HFFc6 (cell line): ENCODE data around the gene PRMT2. TPM values are rescaled to one million over a fixed set of nuclear protein-coding genes. Genes with fewer than 3 reads are reported as not detected.

ENCODE experiments used
- DNase-seq: peaks from one replicate; pipeline ENCODE4 v3.0.0-alpha.2; 2018
- H3K27ac Mint-ChIP-seq: 2 replicates; pipeline ENCODE4 v1.8.0; 2020; ENCODE audit warnings: mild to moderate bottlenecking, mixed read lengths
- H3K27me3 Mint-ChIP-seq: 2 replicates; pipeline ENCODE4 v1.8.0; 2021; ENCODE audit warnings: mild to moderate bottlenecking, moderate library complexity, mixed read lengths; ENCODE audit not compliant: insufficient read depth
- H3K36me3 Mint-ChIP-seq: 2 replicates; pipeline ENCODE4 v1.8.0; 2021; ENCODE audit warnings: low read depth, mixed read lengths
- H3K4me1 Mint-ChIP-seq: 2 replicates; pipeline ENCODE4 v1.8.0; 2020; ENCODE audit warnings: low read depth, mixed read lengths
- H3K4me3 Mint-ChIP-seq: 2 replicates; pipeline ENCODE4 v1.8.0; 2020; ENCODE audit warnings: mild to moderate bottlenecking, moderate library complexity, mixed read lengths
- H3K9me3 Mint-ChIP-seq: 2 replicates; pipeline ENCODE4 v1.8.0; 2020; ENCODE audit warnings: mild to moderate bottlenecking, mixed read lengths
- total RNA-seq, 6 experiments: library from RNA; stranded (reverse); fragmentation: NEBNext Ultra II Directional; extraction: Animal tissue kit (Norgen Biotek cat#: 25700); gene quantifications; 2 replicates in 1 of 6; 3 replicates in 5 of 6; pipeline ENCODE4 v1.2.3, GENCODE V29; 2021
- TF ChIP-seq, protein P1 (sequence below): fragments of 200-600 bp; sonication (generic); IDR thresholded peaks from 2 replicates; pipeline ENCODE4 v1.5.0; 2021; ENCODE audit warnings: antibody characterized with exemption, mild to moderate bottlenecking

The PRMT2 gene
- total RNA-seq, 6 experiments from 2014 or later = 98.9 to 111 (median 105) TPM

DNA sequence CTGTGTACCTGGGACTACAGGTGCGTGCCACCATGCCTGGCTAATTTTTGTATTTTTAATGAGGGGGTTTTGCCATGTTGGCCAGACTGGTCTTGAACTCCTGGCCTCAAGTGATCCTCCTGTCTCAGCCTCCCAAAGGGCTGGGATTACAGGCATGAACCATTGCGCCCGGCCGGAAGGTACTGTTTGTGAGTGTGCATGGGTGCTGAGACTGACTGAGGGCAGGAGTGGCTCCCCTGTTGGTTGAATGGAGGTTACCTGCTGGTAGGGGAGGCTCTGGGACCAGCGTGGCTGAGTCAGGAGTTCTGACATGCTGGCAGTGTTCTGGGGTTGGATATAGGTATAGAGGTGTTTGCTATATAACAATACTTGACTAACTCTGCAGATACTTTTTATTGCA is 10.4 kb downstream of the PRMT2 start:
- peaks cover 45% of the 10 kb centered on the region for H3K36me3 Mint-ChIP-seq
- H3K27me3 Mint-ChIP-seq = no peaks in the 10 kb centered on the region
- no peak overlapping the region for H3K27ac Mint-ChIP-seq
- TF ChIP-seq, protein P1, sequence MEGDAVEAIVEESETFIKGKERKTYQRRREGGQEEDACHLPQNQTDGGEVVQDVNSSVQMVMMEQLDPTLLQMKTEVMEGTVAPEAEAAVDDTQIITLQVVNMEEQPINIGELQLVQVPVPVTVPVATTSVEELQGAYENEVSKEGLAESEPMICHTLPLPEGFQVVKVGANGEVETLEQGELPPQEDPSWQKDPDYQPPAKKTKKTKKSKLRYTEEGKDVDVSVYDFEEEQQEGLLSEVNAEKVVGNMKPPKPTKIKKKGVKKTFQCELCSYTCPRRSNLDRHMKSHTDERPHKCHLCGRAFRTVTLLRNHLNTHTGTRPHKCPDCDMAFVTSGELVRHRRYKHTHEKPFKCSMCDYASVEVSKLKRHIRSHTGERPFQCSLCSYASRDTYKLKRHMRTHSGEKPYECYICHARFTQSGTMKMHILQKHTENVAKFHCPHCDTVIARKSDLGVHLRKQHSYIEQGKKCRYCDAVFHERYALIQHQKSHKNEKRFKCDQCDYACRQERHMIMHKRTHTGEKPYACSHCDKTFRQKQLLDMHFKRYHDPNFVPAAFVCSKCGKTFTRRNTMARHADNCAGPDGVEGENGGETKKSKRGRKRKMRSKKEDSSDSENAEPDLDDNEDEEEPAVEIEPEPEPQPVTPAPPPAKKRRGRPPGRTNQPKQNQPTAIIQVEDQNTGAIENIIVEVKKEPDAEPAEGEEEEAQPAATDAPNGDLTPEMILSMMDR = no peak
- H3K4me1 Mint-ChIP-seq = peaks cover 12% of the 10 kb centered on the region
- H3K4me3 Mint-ChIP-seq = no peak overlapping the region
- DNase-seq = no peak
- no peaks in the 10 kb centered on the region for H3K9me3 Mint-ChIP-seq

DNA sequence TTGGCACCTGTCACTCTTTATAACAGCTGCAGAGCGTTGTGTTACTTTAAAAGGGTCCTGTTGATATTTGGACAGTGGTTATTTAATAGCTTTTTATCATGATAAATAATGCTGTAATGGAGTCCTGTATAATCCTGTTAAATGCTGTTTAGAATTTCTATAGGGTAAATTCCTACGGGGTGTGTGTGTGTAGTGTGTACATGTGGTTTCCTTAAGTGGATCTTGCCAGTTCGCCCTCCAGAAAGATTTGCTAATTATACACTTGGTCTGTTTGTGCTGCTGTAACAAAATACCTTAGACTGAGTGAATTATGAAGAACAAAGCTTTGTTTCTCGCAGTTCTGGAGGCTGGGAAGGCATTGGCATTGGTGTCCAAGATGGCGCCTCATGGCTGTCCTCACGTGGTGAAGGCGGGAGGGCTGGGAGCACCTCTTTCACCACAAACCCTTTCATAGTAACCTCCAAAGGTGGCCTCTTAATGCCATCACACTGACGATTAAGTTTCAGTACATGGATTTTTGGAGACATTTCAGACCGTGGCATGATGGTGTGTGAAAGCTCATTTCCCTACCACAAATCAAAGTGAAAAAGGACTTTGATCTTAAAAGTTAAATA is 11.2 kb downstream of the PRMT2 start:
- Mint-ChIP-seq H3K4me3 (no peak overlapping the region), H3K9me3 (no peaks in the 10 kb centered on the region), H3K27me3 (no peaks in the 10 kb centered on the region; the same call in 1 of the 2 replicates), H3K27ac (no peak overlapping the region), H3K4me1 (peaks cover 4% of the 10 kb centered on the region), H3K36me3 (peaks cover 49% of the 10 kb centered on the region)
- TF ChIP-seq, protein P1 = no peak
- DNase-seq = no peak

GRCh38 chr21:46648539-46648938 is 13.1 kb downstream of the PRMT2 start:
- H3K9me3 Mint-ChIP-seq = peaks cover 4% of the 10 kb centered on the region; the same call in 1 of the 2 replicates
- H3K27me3 Mint-ChIP-seq = no peaks in the 10 kb centered on the region; the same call in 1 of the 2 replicates
- H3K36me3 Mint-ChIP-seq = peaks cover 64% of the 10 kb centered on the region
- no peaks in the 10 kb centered on the region for H3K4me1 Mint-ChIP-seq
- TF ChIP-seq, protein P1 = no peak
- no peak overlapping the region for H3K4me3 Mint-ChIP-seq
- no peak for DNase-seq
- H3K27ac Mint-ChIP-seq = no peak overlapping the region

DNA sequence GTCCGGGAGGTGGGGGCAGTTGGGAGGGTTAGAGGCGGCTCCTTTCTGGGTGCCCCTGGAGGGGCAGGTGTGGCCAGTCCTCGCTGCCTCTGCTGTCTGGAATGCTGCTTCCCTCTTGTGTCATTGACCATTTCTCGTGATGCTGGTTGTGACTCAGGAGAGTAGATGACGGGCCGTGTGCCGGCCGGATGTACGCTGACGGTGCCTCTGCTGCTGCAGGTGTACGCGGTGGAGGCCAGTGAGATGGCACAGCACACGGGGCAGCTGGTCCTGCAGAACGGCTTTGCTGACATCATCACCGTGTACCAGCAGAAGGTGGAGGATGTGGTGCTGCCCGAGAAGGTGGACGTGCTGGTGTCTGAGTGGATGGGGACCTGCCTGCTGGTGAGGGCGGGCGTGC is 13.9 kb downstream of the PRMT2 start:
- no peak for DNase-seq
- Mint-ChIP-seq H3K27me3 (no peaks in the 10 kb centered on the region; the same call in 1 of the 2 replicates), H3K36me3 (peaks cover 67% of the 10 kb centered on the region), H3K4me3 (no peak overlapping the region), H3K4me1 (no peaks in the 10 kb centered on the region), H3K9me3 (peaks cover 13% of the 10 kb centered on the region; the same call in 1 of the 2 replicates), H3K27ac (no peak overlapping the region; the same call in 1 of the 2 replicates)
- TF ChIP-seq, protein P1 = no peak

- Mint-ChIP-seq H3K4me1 (no peaks in the 10 kb centered on the region), H3K4me3 (no peak overlapping the region), H3K36me3 (peaks cover 75% of the 10 kb centered on the region), H3K27me3 (no peaks in the 10 kb centered on the region; the same call in 1 of the 2 replicates), H3K9me3 (peaks cover 23% of the 10 kb centered on the region), H3K27ac (no peak overlapping the region; the same call in 1 of the 2 replicates)
- TF ChIP-seq, protein P1 = no peak
- no peak for DNase-seq
Observed at GRCh38 chr21:46650476-46651098, 15.1 kb downstream of the PRMT2 start.
